B cell (primary cell): Measurements from ENCODE around the gene MYO1H. TPM values are rescaled to one million over a fixed set of nuclear protein-coding genes. Genes with fewer than 3 reads are reported as not detected.

Source experiments
- ATAC-seq: fragments of 200-7000 bp; cut with Tn5 transposase; one replicate; pipeline ENCODE4 v1.10.0; 2021; ENCODE audit warnings: low read depth, mild to moderate bottlenecking, moderate number of reproducible peaks, moderate library complexity
- CTCF ChIA-PET: fragments of 350-600 bp; sonication (Branson Sonifier 250); formaldehyde crosslinking; loops from one replicate; lab custom pipeline; 2021; ENCODE audit warnings: antibody characterized with exemption, inconsistent platforms; lab: Charles Lee
- POLR2A ChIA-PET: fragments of 350-600 bp; sonication (Branson Sonifier 250); formaldehyde crosslinking; loops from one replicate; lab custom pipeline; 2021; ENCODE audit warnings: antibody characterized with exemption; lab: Charles Lee
- DNase-seq: peaks from one replicate; pipeline ENCODE4 v3.0.0; 2013
- H2AFZ ChIP-seq: 2 replicates; pipeline ENCODE4 v1.6.1; 2012; ENCODE audit warnings: mild to moderate bottlenecking, low read depth, low read length; ENCODE audit not compliant: insufficient read depth, poor library complexity, severe bottlenecking
- H3K27ac ChIP-seq, 2 donors: 1 replicate in 1 of 2; 2 replicates in 1 of 2; pipeline ENCODE4 v1.5.1; 2012 to 2013; ENCODE audit warnings: low read length in 2 of 2, mild to moderate bottlenecking in 2 of 2, moderate library complexity in 1 of 2
- H3K27me3 ChIP-seq, 4 experiments: fragments of 200-600 bp in 1 of 4; sonication (generic) in 1 of 4; replicated peaks in 1 of 4; 1 replicate in 2 of 4; 2 replicates in 2 of 4; pipeline versions ENCODE4 v1.6.1 to v1.7.0; 2013 to 2016; ENCODE audit warnings: low read length in 3 of 4, mild to moderate bottlenecking in 2 of 4, mixed read lengths in 1 of 4, moderate library complexity in 1 of 4; ENCODE audit not compliant: insufficient read depth in 4 of 4, control insufficient read depth in 3 of 4; ENCODE audit errors: control extremely low read depth in 1 of 4
- H3K36me3 ChIP-seq, 2 experiments: replicated peaks in 1 of 2; 1 replicate in 1 of 2; 2 replicates in 1 of 2; pipeline versions ENCODE4 v1.6.1 to v1.7.1; 2013; ENCODE audit warnings: low read length in 1 of 2; ENCODE audit not compliant: insufficient read depth in 2 of 2, control insufficient read depth in 1 of 2; ENCODE audit errors: control extremely low read depth in 1 of 2, extremely low read depth in 1 of 2
- H3K4me1 ChIP-seq, 2 donors: fragments of 200-600 bp in 1 of 2; sonication (generic) in 1 of 2; 1 replicate in 1 of 2; 2 replicates in 1 of 2; pipeline versions ENCODE4 v1.5.1 to v1.6.1; 2013 to 2017; ENCODE audit warnings: low read length in 2 of 2; ENCODE audit not compliant: control insufficient read depth in 2 of 2, insufficient read depth in 2 of 2
- H3K4me2 ChIP-seq: replicated peaks from 2 replicates; pipeline ENCODE3; 2012; ENCODE audit warnings: mild to moderate bottlenecking, low read depth, low read length; ENCODE audit not compliant: poor library complexity, severe bottlenecking
- H3K4me3 ChIP-seq, 5 experiments: fragments of 200-600 bp in 1 of 5; sonication (generic) in 1 of 5; 1 replicate in 3 of 5; 2 replicates in 2 of 5; pipeline versions ENCODE4 v1.5.1 to v1.7.0; 2011 to 2016; ENCODE audit warnings: low read length in 4 of 5, mild to moderate bottlenecking in 4 of 5, low read depth in 2 of 5, control low read depth in 1 of 5, moderate library complexity in 1 of 5; ENCODE audit not compliant: insufficient read depth in 1 of 5; ENCODE audit errors: control extremely low read depth in 1 of 5, extremely low read depth in 1 of 5
- H3K79me2 ChIP-seq: fragments of 200-600 bp; sonication (generic); one replicate; pipeline ENCODE4 v1.6.0; 2016; ENCODE audit warnings: low read length; ENCODE audit not compliant: control insufficient read depth, insufficient read depth
- H3K9ac ChIP-seq: fragments of 200-600 bp; sonication (generic); 2 replicates; pipeline ENCODE4 v1.6.1; 2017; ENCODE audit warnings: mild to moderate bottlenecking, low read length, moderate library complexity
- H3K9me3 ChIP-seq, 3 donors: one replicate each; pipeline versions ENCODE4 v1.6.1 to v1.7.1; 2013; ENCODE audit warnings: low read length in 2 of 3; ENCODE audit not compliant: control insufficient read depth in 2 of 3, insufficient read depth in 1 of 3; ENCODE audit errors: control extremely low read depth in 1 of 3
- H4K20me1 ChIP-seq: 2 replicates; pipeline ENCODE4 v1.6.0; 2012; ENCODE audit warnings: mild to moderate bottlenecking, low read length; ENCODE audit not compliant: insufficient read depth, control insufficient read depth, poor library complexity, severe bottlenecking
- H3K27ac Mint-ChIP-seq: one replicate; pipeline ENCODE4 v1.8.0; 2021; ENCODE audit warnings: mixed read lengths
- H3K27me3 Mint-ChIP-seq: one replicate; pipeline ENCODE4 v1.8.0; 2021; ENCODE audit warnings: mixed read lengths
- H3K4me1 Mint-ChIP-seq: one replicate; pipeline ENCODE4 v1.8.0; 2021; ENCODE audit warnings: mixed read lengths
- H3K4me3 Mint-ChIP-seq: one replicate; pipeline ENCODE4 v1.8.0; 2021; ENCODE audit warnings: mixed read lengths
- H3K9me3 Mint-ChIP-seq: one replicate; pipeline ENCODE4 v1.8.0; 2022; ENCODE audit warnings: mixed read lengths; ENCODE audit not compliant: insufficient read depth
- CTCF ChIP-seq: fragments of 200-600 bp; IDR thresholded peaks from one replicate; pipeline ENCODE4 v1.8.0; 2022; ENCODE audit warnings: antibody characterized with exemption, mild to moderate bottlenecking
- EZH2 ChIP-seq: IDR thresholded peaks from 2 replicates; pipeline ENCODE4 v1.6.1; 2012; ENCODE audit warnings: borderline replicate concordance, low read depth, mild to moderate bottlenecking, moderate library complexity, low read length; ENCODE audit not compliant: insufficient read depth, poor library complexity, severe bottlenecking
- WGBS: methylation state at CpG from one replicate; pipeline ENCODE4 v1.1.5; 2013; ENCODE audit warnings: missing lambda C conversion rate; ENCODE audit not compliant: insufficient coverage; 5-methylcytosine and 5-hydroxymethylcytosine counted together
- intact Hi-C: fragments of 100-400 bp; cut with micrococcal nuclease; formaldehyde crosslinking; loops from one replicate; pipeline ENCODE4 v1.10.0; 2022
- polyA plus RNA-seq: library from polyadenylated mRNA; depleted of rRNA; stranded (reverse); fragments of >200 nt; gene quantifications from 2 replicates; pipeline ENCODE4 v1.2.3, GENCODE V29; 2012
- total RNA-seq, 2 donors: library from RNA; stranded (reverse); fragments of 120-200 nt in 1 of 2; gene quantifications; 1 replicate in 1 of 2; 2 replicates in 1 of 2; pipeline versions ENCODE4 v1.2.3 to v1.2.4, GENCODE V29; 2013 to 2022

Gene MYO1H
- total and polyA plus RNA-seq, 2 donors (not counting 1 experiment from before 2014, with no cell fraction given) = not detected

GRCh38 chr12:109448272-109448671, 100.6 kb downstream of the MYO1H start:
- intact Hi-C loops = no loop called here
- Mint-ChIP-seq H3K27ac (no peak overlapping the region), H3K9me3 (no peaks in the 10 kb centered on the region), H3K4me3 (no peak overlapping the region), H3K27me3 (no peaks in the 10 kb centered on the region), H3K4me1 (no peaks in the 10 kb centered on the region)
- Histone ChIP-seq H3K9ac (no peak overlapping the region), H3K36me3 (peaks cover 0 to 47% of the 10 kb centered on the region in 2 experiments), H2AFZ (no peak overlapping the region), H3K9me3 (no peaks in the 10 kb centered on the region), H3K4me2 (no peak overlapping the region), H3K79me2 (no peaks in the 10 kb centered on the region), H3K4me3 (no peak overlapping the region), H3K27ac (no peak overlapping the region), H3K27me3 (no peaks in the 10 kb centered on the region), H3K4me1 (no peaks in the 10 kb centered on the region), H4K20me1 (no peaks in the 10 kb centered on the region)
- POLR2A ChIA-PET = no interaction called here
- ATAC-seq = no peak
- no peak for TF ChIP-seq CTCF
- no peak for TF ChIP-seq EZH2
- DNase-seq = no peak
- CTCF ChIA-PET = no interaction called here
- WGBS = 95% methylated on average over 4 of the region's 5 CpGs

GRCh38 chr12:109448707-109449390, 101.1 kb downstream of the MYO1H start:
- Mint-ChIP-seq H3K27me3 (no peaks in the 10 kb centered on the region), H3K9me3 (no peaks in the 10 kb centered on the region), H3K4me3 (no peak overlapping the region), H3K27ac (no peak overlapping the region), H3K4me1 (no peaks in the 10 kb centered on the region)
- no peaks in the 10 kb centered on the region for H3K9me3 ChIP-seq
- ChIA-PET CTCF (no interaction called here), POLR2A (no interaction called here)
- no peaks in the 10 kb centered on the region for H3K27me3 ChIP-seq
- no peaks in the 10 kb centered on the region for H4K20me1 ChIP-seq
- H3K4me3 ChIP-seq = no peak overlapping the region
- H3K79me2 ChIP-seq = no peaks in the 10 kb centered on the region
- no peak for TF ChIP-seq EZH2
- TF ChIP-seq CTCF = no peak
- peaks cover 0 to 53% of the 10 kb centered on the region in 2 experiments for H3K36me3 ChIP-seq
- H3K4me1 ChIP-seq = no peaks in the 10 kb centered on the region
- H3K27ac ChIP-seq = no peak overlapping the region
- no peak overlapping the region for H2AFZ ChIP-seq
- intact Hi-C loops = no loop called here
- whole genome bisulfite sequencing = 90% methylated on average over 5 of the region's 8 CpGs
- no peak for ATAC-seq
- H3K4me2 ChIP-seq = no peak overlapping the region
- no peak for DNase-seq
- H3K9ac ChIP-seq = no peak overlapping the region
